Measurements from ENCODE around the gene THBS1.

The THBS1 gene

GRCh38 chr15:39554746-39555387, 26.0 kb upstream of the THBS1 start:
- TF ChIP-seq POLR2A (IDR thresholded peaks at IDR 0.05; ENCODE audit: low read depth, low read length): no peak
- DNase-seq (ENCODE audit: insufficient read length, low spot score) (no peak), FAIRE-seq (no peak)

GRCh38 chr15:39555885-39556284, 25.0 kb upstream of the THBS1 start:
- FAIRE-seq (no peak), DNase-seq (ENCODE audit: insufficient read length, low spot score) (no peak)
- TF ChIP-seq POLR2A (IDR thresholded peaks at IDR 0.05; ENCODE audit: low read depth, low read length): no peak

- FAIRE-seq (no peak), DNase-seq (ENCODE audit: insufficient read length, low spot score) (no peak)
- TF ChIP-seq POLR2A (IDR thresholded peaks at IDR 0.05; ENCODE audit: low read depth, low read length): no peak
Measured at GRCh38 chr15:39556461-39556860, 24.4 kb upstream of the THBS1 start.

- no peak for DNase-seq (ENCODE audit: insufficient read length, low spot score)
- FAIRE-seq: no peak
- no peak for TF ChIP-seq POLR2A (IDR thresholded peaks at IDR 0.05; ENCODE audit: low read depth, low read length)
Measured at GRCh38 chr15:39558421-39558820, 22.5 kb upstream of the THBS1 start.

- no peak for DNase-seq (ENCODE audit: insufficient read length, low spot score)
- TF ChIP-seq POLR2A (IDR thresholded peaks at IDR 0.05; ENCODE audit: low read depth, low read length): no peak
- no peak for FAIRE-seq
Measured at GRCh38 chr15:39564972-39565665, 15.8 kb upstream of the THBS1 start.

- FAIRE-seq (no peak), DNase-seq (ENCODE audit: insufficient read length, low spot score) (no peak)
- TF ChIP-seq POLR2A (IDR thresholded peaks at IDR 0.05; ENCODE audit: low read depth, low read length): no peak
Measured at GRCh38 chr15:39565851-39566250, 15.0 kb upstream of the THBS1 start.

GRCh38 chr15:39573287-39573686, 7.6 kb upstream of the THBS1 start:
- FAIRE-seq (no peak), DNase-seq (ENCODE audit: insufficient read length, low spot score) (no peak)
- no peak for TF ChIP-seq POLR2A (IDR thresholded peaks at IDR 0.05; ENCODE audit: low read depth, low read length)

- no peak for TF ChIP-seq POLR2A (IDR thresholded peaks at IDR 0.05; ENCODE audit: low read depth, low read length)
- DNase-seq (ENCODE audit: insufficient read length, low spot score) (no peak), FAIRE-seq (no peak)
Measured at GRCh38 chr15:39573844-39574243, 7.0 kb upstream of the THBS1 start.

- FAIRE-seq: no peak
- DNase-seq (ENCODE audit: insufficient read length, low spot score): no peak
- no peak for TF ChIP-seq POLR2A (IDR thresholded peaks at IDR 0.05; ENCODE audit: low read depth, low read length)
Measured at GRCh38 chr15:39574427-39574826, 6.5 kb upstream of the THBS1 start.

- FAIRE-seq (no peak), DNase-seq (ENCODE audit: insufficient read length, low spot score) (no peak)
- no peak for TF ChIP-seq POLR2A (IDR thresholded peaks at IDR 0.05; ENCODE audit: low read depth, low read length)
Measured at GRCh38 chr15:39575180-39575579, 5.7 kb upstream of the THBS1 start.

GRCh38 chr15:39578851-39579486, 1.9 kb upstream of the THBS1 start:
- TF ChIP-seq POLR2A (IDR thresholded peaks at IDR 0.05; ENCODE audit: low read depth, low read length): no peak
- DNase-seq (ENCODE audit: insufficient read length, low spot score) (no peak), FAIRE-seq (no peak)

- TF ChIP-seq POLR2A (IDR thresholded peaks at IDR 0.05; ENCODE audit: low read depth, low read length): no peak
- FAIRE-seq (peak; percentile 57), DNase-seq (ENCODE audit: insufficient read length, low spot score) (peak; percentile 70)
Measured at GRCh38 chr15:39579487-39580116, 1.3 kb upstream of the THBS1 start.

- no peak for TF ChIP-seq POLR2A (IDR thresholded peaks at IDR 0.05; ENCODE audit: low read depth, low read length)
- peak; percentile 69 for DNase-seq (ENCODE audit: insufficient read length, low spot score)
- no peak for FAIRE-seq
Measured at GRCh38 chr15:39580117-39580484, 778 bp upstream of the THBS1 start.

GRCh38 chr15:39581242-39581792, 438 bp downstream of the THBS1 start:
- FAIRE-seq (no peak), DNase-seq (ENCODE audit: insufficient read length, low spot score) (no peak)
- no peak for TF ChIP-seq POLR2A (IDR thresholded peaks at IDR 0.05; ENCODE audit: low read depth, low read length)

Measured in H54 (cell line).